CD4-positive, alpha-beta T cell treated with Interleukin-6 at 100 ng/mL for 8 hours (primary cell): ENCODE measurements around the gene PROKR2.

Experiments used
- DNase-seq: peaks from one replicate; pipeline ENCODE4 v3.0.0-alpha.2; 2020; ENCODE audit warnings: mixed read lengths, low spot score

PROKR2 gene

DNA sequence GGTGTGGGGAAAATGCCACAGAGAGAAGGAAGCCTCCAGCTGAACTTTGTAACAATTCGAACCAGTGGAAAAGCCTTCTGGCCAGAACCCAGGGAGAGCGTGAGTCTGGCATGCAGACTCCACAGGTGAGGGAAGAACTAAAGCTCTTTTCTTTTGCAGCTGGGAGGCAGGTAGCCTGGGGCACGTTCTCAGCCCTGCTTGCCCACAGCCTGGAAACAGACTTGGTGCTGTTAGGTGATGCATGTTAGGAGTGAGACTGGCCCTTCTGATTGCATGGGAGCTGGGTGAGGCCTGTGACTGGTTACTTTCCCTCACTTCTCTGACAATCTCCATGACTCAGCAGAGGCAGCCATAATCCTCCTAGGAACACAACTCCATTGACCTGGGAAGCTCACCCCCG, 34.2 kb downstream of the PROKR2 start:
- no peak for DNase-seq

DNA sequence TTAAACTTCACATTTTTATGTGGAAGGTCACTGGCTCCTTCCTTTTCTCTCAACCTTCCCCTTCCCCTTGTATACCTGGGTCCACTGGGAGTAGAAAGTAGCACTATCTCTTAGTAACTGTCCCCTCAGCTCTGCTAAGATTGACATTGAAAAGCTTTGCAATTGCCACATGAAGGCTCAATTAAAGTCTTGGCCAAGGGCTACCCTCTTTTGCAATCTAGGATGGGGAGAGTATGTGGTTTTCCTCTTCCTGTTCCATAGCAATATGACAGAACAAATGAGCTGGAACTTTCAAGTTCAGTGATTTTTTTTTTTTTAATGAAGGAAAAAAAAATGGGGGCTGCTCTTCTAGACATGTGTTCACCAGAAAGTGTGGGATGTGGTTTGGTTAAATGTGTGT, 37.1 kb downstream of the PROKR2 start:
- no peak for DNase-seq

DNA sequence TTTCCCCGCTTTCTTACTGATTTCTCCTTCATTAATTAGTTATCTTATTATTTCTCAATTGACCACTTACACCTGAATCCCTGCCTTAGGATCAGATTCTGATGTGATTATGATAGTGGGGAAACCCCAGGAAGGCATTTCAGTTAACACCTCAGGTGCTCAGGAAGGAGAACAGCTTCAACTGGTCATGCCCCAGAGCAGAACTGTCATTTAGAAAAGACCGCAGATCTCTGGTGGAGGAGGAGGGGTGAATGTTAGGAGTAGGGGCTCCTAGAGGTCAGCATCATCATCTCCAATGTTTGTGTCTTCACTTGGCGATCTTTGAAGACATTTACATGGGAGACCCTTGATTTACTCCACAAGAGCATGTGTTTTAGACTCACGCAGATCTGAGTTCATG, 44.5 kb downstream of the PROKR2 start:
- no peak for DNase-seq

DNA sequence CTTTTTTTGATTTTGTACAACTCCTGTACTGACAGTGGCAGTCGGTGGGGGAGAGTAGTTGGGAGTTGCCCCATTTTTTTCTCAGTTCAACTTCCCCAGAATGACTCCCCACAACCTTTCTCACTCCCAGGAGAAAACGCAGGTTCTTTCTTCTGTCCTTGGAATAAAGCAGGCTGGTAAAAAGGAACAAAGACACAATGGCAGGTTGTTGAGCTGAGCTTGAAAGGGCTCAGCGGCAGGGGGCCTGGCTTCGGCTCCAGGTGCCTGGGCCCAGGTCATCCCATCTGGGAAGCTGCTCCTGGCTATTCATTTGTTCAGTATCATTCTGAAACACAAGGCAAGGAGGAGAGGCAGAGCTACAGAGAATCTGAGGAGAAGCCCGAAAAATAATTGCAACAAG, 46.2 kb downstream of the PROKR2 start:
- no peak for DNase-seq

DNA sequence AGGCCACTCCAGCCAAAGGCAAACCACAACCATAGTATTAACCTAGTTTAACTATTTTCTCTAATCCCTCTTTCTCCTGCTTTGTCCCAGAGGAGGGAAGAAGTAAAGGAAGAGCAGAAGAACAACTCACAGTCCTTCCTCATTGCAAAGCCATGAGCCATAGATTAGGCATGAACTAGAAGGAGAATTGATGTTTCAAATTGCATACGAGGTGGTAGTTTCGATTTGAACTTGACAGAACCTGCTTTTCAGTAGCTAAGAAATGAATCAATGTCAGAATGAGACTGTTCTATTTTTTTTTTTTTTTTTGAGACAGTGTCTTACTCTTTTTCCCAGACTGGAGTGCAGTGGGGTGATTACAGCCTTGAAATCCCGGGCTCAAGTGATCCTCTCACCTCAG, 48.3 kb downstream of the PROKR2 start:
- no peak for DNase-seq

DNA sequence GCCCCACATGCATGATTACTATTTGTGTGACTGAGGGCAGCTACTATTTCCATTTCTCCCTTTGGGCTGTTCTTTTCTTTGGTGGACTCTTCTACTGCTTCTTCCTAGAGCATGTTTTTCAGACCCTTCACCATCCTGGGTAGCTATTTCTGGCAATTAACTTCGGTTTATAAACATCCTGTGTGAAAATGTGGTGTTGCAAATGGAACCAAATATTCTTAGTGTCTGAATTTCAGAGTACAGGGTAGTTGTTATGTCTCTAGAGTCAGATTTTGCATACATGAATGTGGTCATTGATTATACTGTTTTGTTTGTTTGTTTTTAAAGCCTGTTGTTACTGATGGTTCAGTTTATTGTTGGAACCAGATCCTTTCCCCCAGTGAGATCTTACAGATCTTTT, 49.7 kb downstream of the PROKR2 start:
- no peak for DNase-seq
